ENCODE measurements around the gene NADK2. TPM values are rescaled to one million over a fixed set of nuclear protein-coding genes. Genes with fewer than 3 reads are reported as not detected.

The NADK2 gene
- total and polyA plus RNA-seq, 2 donors (not counting 1 experiment from before 2014, with no cell fraction given): 11.6 to 26.9 TPM

DNA sequence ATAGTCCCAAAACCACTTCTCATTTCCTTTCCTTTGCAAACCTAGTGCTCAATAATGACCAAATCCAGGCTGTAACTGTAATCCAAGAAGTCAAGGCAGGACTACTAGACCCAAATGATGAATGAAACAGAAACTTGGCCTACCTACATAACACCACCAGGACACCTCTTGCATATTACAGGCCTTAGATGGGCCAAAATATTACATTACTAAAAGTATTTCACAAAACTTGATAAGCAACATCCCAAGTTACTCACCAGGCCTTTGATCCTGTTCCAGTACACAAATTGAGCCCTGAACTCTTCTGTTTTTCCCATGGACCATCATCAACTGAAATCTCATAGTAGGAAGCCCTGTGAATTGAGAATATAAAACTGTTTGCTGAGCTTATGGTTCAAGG is 34.8 kb downstream of the NADK2 start:
- H3K4me2 ChIP-seq (ENCODE audit: extremely low read depth, insufficient read depth, low read length): no peak overlapping the region
- no peak overlapping the region for H3K27ac ChIP-seq (ENCODE audit: insufficient read depth, low read length)
- H4K20me1 ChIP-seq (ENCODE audit: control insufficient read depth, extremely low read depth, insufficient read depth, low read length): no peaks in the 10 kb centered on the region
- H3K9ac ChIP-seq (ENCODE audit: insufficient read depth, low read length): no peak overlapping the region
- DNase-seq (ENCODE audit: low read depth in 2 of 2): peak in 1 of 2 donors; percentile 20
- no peak overlapping the region for H2AFZ ChIP-seq (ENCODE audit: low read length)
- H3K9me3 ChIP-seq (ENCODE audit: control insufficient read depth, insufficient read depth, low read depth, low read length): no peaks in the 10 kb centered on the region
- H3K79me2 ChIP-seq (ENCODE audit: control insufficient read depth, insufficient read depth, low read length): no peaks in the 10 kb centered on the region
- peaks cover 3% of the 10 kb centered on the region for H3K4me1 ChIP-seq (ENCODE audit: control insufficient read depth, extremely low read depth, insufficient read depth, low read length)
- no peak overlapping the region for H3K4me3 ChIP-seq (replicated peaks in 1 of 4; ENCODE audit: control extremely low read depth in 1 of 4, insufficient read depth in 1 of 4, low read depth in 3 of 4, low read length in 4 of 4)
- H3K27me3 ChIP-seq (ENCODE audit: control insufficient read depth, insufficient read depth, low read length): no peaks in the 10 kb centered on the region
- no peaks in the 10 kb centered on the region for H3K36me3 ChIP-seq (ENCODE audit: control insufficient read depth, insufficient read depth, low read length)
- TF ChIP-seq CTCF (conservative IDR thresholded peaks at IDR 0.05 in 1 of 2, IDR thresholded peaks at IDR 0.05 in 1 of 2; ENCODE audit: low read depth in 1 of 2, low read length in 2 of 2) (no peak), EZH2 (IDR thresholded peaks at IDR 0.05; ENCODE audit: low read length, missing control alignments) (no peak)

- H3K27ac ChIP-seq (ENCODE audit: insufficient read depth, low read length): no peak overlapping the region
- no peak overlapping the region for H2AFZ ChIP-seq (ENCODE audit: low read length)
- TF ChIP-seq EZH2 (IDR thresholded peaks at IDR 0.05; ENCODE audit: low read length, missing control alignments) (no peak), CTCF (conservative IDR thresholded peaks at IDR 0.05 in 1 of 2, IDR thresholded peaks at IDR 0.05 in 1 of 2; ENCODE audit: low read depth in 1 of 2, low read length in 2 of 2) (no peak)
- H4K20me1 ChIP-seq (ENCODE audit: control insufficient read depth, extremely low read depth, insufficient read depth, low read length): no peaks in the 10 kb centered on the region
- H3K79me2 ChIP-seq (ENCODE audit: control insufficient read depth, insufficient read depth, low read length): no peaks in the 10 kb centered on the region
- no peaks in the 10 kb centered on the region for H3K27me3 ChIP-seq (ENCODE audit: control insufficient read depth, insufficient read depth, low read length)
- H3K9ac ChIP-seq (ENCODE audit: insufficient read depth, low read length): no peak overlapping the region
- no peaks in the 10 kb centered on the region for H3K9me3 ChIP-seq (ENCODE audit: control insufficient read depth, insufficient read depth, low read depth, low read length)
- peaks cover 2% of the 10 kb centered on the region for H3K36me3 ChIP-seq (ENCODE audit: control insufficient read depth, insufficient read depth, low read length)
- H3K4me1 ChIP-seq (ENCODE audit: control insufficient read depth, extremely low read depth, insufficient read depth, low read length): peaks cover 3% of the 10 kb centered on the region
- H3K4me2 ChIP-seq (ENCODE audit: extremely low read depth, insufficient read depth, low read length): no peak overlapping the region
- H3K4me3 ChIP-seq (replicated peaks in 1 of 4; ENCODE audit: control extremely low read depth in 1 of 4, insufficient read depth in 1 of 4, low read depth in 3 of 4, low read length in 4 of 4): no peak overlapping the region
- no peak for DNase-seq (ENCODE audit: low read depth in 2 of 2)
Observed at GRCh38 chr5:36205329-36205728, 36.4 kb downstream of the NADK2 start.

DNA sequence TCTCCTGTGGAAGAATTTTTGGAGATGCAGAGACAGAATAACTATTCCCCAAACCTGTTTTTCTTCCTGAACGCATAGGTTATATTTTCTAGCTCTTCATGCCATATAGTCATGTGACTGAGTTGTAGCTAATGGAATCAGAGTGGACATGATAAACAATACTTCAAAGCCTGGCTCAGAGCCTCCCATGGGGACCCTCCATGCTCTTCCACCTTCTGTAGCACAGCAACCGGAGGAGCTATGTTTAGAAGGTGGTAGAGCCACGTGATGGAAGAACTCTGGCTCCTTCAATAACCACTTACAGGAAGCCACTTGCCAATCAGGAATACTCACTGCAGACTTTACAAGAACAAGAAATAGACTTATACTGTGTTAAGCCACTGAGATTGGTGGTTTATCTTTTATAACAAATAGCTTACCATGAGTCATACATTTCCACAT is 39.2 kb downstream of the NADK2 start:
- no peak overlapping the region for H2AFZ ChIP-seq (ENCODE audit: low read length)
- no peak for TF ChIP-seq CTCF (conservative IDR thresholded peaks at IDR 0.05 in 1 of 2, IDR thresholded peaks at IDR 0.05 in 1 of 2; ENCODE audit: low read depth in 1 of 2, low read length in 2 of 2)
- TF ChIP-seq EZH2 (IDR thresholded peaks at IDR 0.05; ENCODE audit: low read length, missing control alignments): no peak
- no peak overlapping the region for H3K27ac ChIP-seq (ENCODE audit: insufficient read depth, low read length)
- no peaks in the 10 kb centered on the region for H3K27me3 ChIP-seq (ENCODE audit: control insufficient read depth, insufficient read depth, low read length)
- peak overlapping the region; percentile 30 for H3K4me2 ChIP-seq (ENCODE audit: extremely low read depth, insufficient read depth, low read length)
- H3K36me3 ChIP-seq (ENCODE audit: control insufficient read depth, insufficient read depth, low read length): peaks cover 2% of the 10 kb centered on the region
- H3K79me2 ChIP-seq (ENCODE audit: control insufficient read depth, insufficient read depth, low read length): no peaks in the 10 kb centered on the region
- peaks cover 3% of the 10 kb centered on the region for H3K4me1 ChIP-seq (ENCODE audit: control insufficient read depth, extremely low read depth, insufficient read depth, low read length)
- H4K20me1 ChIP-seq (ENCODE audit: control insufficient read depth, extremely low read depth, insufficient read depth, low read length): no peaks in the 10 kb centered on the region
- no peak overlapping the region for H3K4me3 ChIP-seq (replicated peaks in 1 of 4; ENCODE audit: control extremely low read depth in 1 of 4, insufficient read depth in 1 of 4, low read depth in 3 of 4, low read length in 4 of 4)
- DNase-seq (ENCODE audit: low read depth in 2 of 2): peak; percentile 48 to 85
- H3K9me3 ChIP-seq (ENCODE audit: control insufficient read depth, insufficient read depth, low read depth, low read length): no peaks in the 10 kb centered on the region
- H3K9ac ChIP-seq (ENCODE audit: insufficient read depth, low read length): no peak overlapping the region
